SK-N-MC (cell line): ENCODE measurements around the gene AUTS2.

ENCODE experiments used
- EZH2 ChIP-seq: fragments of 200-600 bp; sonication (generic); IDR thresholded peaks from one replicate; pipeline ENCODE4 v1.6.1; 2017; ENCODE audit warnings: antibody characterized with exemption
- FOXP2 ChIP-seq: optimal IDR thresholded peaks from 2 replicates; pipeline ENCODE3; 2011; ENCODE audit warnings: mild to moderate bottlenecking, moderate library complexity; ENCODE audit not compliant: insufficient read depth; ENCODE audit errors: extremely low read length, control extremely low read depth
- POLR2AphosphoS5 ChIP-seq: IDR thresholded peaks from 2 replicates; pipeline ENCODE4 v1.6.1; 2012; ENCODE audit warnings: mild to moderate bottlenecking, low read depth, low read length, borderline replicate concordance

GRCh38 chr7:70545214-70545613 is 946.9 kb downstream of the AUTS2 start:
- TF ChIP-seq POLR2AphosphoS5: no peak
- TF ChIP-seq EZH2: no peak
- no peak for TF ChIP-seq FOXP2
